Measurements from ENCODE around the gene EDN3.

The EDN3 gene

GRCh38 chr20:59307270-59307669 lies 6.9 kb downstream of the EDN3 start:
- H3K4me3 ChIP-seq (ENCODE audit: low read length): no peak overlapping the region
- DNase-seq (ENCODE audit: low read depth): no peak
- no peak for TF ChIP-seq CTCF (conservative IDR thresholded peaks at IDR 0.05; ENCODE audit: low read length)

GRCh38 chr20:59308493-59309201 lies 8.2 kb downstream of the EDN3 start:
- H3K4me3 ChIP-seq (ENCODE audit: low read length): no peak overlapping the region
- no peak for TF ChIP-seq CTCF (conservative IDR thresholded peaks at IDR 0.05; ENCODE audit: low read length)
- no peak for DNase-seq (ENCODE audit: low read depth)

- no peak overlapping the region for H3K4me3 ChIP-seq (ENCODE audit: low read length)
- no peak for DNase-seq (ENCODE audit: low read depth)
- TF ChIP-seq CTCF (conservative IDR thresholded peaks at IDR 0.05; ENCODE audit: low read length): no peak
These were observed 8.8 kb downstream of the EDN3 start for GRCh38 chr20:59309218-59309617.

GRCh38 chr20:59314997-59315396 lies 14.6 kb downstream of the EDN3 start:
- no peak overlapping the region for H3K4me3 ChIP-seq (ENCODE audit: low read length)
- no peak for TF ChIP-seq CTCF (conservative IDR thresholded peaks at IDR 0.05; ENCODE audit: low read length)
- no peak for DNase-seq (ENCODE audit: low read depth)

GRCh38 chr20:59316911-59317731 lies 16.7 kb downstream of the EDN3 start:
- no peak overlapping the region for H3K4me3 ChIP-seq (ENCODE audit: low read length)
- DNase-seq (ENCODE audit: low read depth): no peak
- no peak for TF ChIP-seq CTCF (conservative IDR thresholded peaks at IDR 0.05; ENCODE audit: low read length)

GRCh38 chr20:59318201-59318790 lies 17.9 kb downstream of the EDN3 start:
- no peak overlapping the region for H3K4me3 ChIP-seq (ENCODE audit: low read length)
- no peak for TF ChIP-seq CTCF (conservative IDR thresholded peaks at IDR 0.05; ENCODE audit: low read length)
- DNase-seq (ENCODE audit: low read depth): no peak

All from AG10803 (cell line).